C4-2B (cell line): ENCODE results near the gene HSD17B13.
"Not testable (repeated sequence)": the region's sequence is repeated elsewhere in the genome, so short reads cannot be mapped to it uniquely, and the experiment has no call there.

Experiments used
- H3K27ac ChIP-seq: fragments of 450-650 bp; 2 replicates; pipeline ENCODE4 v1.5.1; 2017
- ZFX ChIP-seq: fragments of 450-650 bp; IDR thresholded peaks from 2 replicates; pipeline ENCODE4 v1.6.1; 2017
- TF ChIP-seq, protein P1 (sequence below): fragments of 450-650 bp; conservative IDR thresholded peaks from 2 replicates; pipeline ENCODE4 v1.5.1; 2017; ENCODE audit warnings: mild to moderate bottlenecking

The HSD17B13 gene

DNA sequence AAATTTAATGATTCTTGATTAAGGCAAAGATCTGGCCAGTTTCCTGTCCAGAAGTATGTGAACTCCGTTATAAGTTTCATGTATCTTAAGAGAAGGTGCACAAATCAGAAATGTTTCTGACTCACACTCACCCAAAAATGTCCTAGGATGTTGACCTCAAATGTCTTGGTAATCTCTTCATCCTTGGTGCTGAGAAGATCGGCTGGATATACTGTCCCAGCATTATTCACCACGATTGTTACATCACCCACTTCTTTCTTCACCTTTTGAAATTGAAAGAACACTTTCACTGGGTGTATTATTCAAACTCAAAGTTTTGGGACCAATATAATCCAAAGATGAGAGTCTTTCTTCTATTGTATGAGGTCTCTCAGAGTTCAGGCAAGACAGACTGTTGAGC lies 5.7 kb downstream of the HSD17B13 start:
- no peak overlapping the region for H3K27ac ChIP-seq
- TF ChIP-seq ZFX = no peak
- TF ChIP-seq, protein P1, sequence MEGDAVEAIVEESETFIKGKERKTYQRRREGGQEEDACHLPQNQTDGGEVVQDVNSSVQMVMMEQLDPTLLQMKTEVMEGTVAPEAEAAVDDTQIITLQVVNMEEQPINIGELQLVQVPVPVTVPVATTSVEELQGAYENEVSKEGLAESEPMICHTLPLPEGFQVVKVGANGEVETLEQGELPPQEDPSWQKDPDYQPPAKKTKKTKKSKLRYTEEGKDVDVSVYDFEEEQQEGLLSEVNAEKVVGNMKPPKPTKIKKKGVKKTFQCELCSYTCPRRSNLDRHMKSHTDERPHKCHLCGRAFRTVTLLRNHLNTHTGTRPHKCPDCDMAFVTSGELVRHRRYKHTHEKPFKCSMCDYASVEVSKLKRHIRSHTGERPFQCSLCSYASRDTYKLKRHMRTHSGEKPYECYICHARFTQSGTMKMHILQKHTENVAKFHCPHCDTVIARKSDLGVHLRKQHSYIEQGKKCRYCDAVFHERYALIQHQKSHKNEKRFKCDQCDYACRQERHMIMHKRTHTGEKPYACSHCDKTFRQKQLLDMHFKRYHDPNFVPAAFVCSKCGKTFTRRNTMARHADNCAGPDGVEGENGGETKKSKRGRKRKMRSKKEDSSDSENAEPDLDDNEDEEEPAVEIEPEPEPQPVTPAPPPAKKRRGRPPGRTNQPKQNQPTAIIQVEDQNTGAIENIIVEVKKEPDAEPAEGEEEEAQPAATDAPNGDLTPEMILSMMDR = no peak

DNA sequence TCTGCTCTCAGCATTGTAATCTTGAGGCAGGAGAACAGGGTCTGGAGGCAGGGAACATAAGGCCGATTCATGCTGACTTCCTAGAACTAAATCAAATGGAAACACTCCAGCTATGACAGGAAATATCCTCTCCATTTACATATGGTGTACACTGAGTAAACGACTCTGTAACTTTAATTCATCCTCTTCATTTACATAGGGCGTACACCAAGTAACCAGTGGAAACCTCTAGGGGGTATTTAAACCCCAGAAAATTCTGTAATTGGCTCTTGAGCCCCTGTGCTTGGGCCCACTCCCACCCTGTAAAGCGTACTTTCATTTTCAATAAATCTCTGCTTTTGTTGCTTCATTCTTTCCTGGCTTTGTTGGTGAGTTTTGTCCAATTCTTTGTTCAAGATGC lies 7.7 kb downstream of the HSD17B13 start:
- not testable (repeated sequence) for H3K27ac ChIP-seq

DNA sequence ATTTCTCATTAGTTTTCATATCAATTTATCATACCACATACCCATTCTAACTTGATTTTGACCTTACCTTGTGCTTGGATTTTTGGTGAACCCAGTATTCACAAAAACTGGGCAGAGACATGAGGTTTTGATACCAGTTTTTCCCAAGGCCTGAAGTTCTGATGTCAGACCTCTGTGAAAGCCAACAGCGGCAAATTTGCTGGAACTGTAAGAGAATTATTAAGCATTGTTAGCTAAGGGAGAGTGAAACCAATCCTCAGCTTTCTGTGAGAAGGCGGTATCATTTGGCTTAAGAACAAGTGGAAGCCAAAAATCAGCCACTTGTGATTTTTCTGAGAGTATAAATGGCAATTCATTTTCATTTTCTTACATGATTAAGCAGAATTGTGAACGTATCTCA lies 8.9 kb downstream of the HSD17B13 start:
- H3K27ac ChIP-seq = no peak overlapping the region
- TF ChIP-seq, protein P1 = no peak
- TF ChIP-seq ZFX = no peak

DNA sequence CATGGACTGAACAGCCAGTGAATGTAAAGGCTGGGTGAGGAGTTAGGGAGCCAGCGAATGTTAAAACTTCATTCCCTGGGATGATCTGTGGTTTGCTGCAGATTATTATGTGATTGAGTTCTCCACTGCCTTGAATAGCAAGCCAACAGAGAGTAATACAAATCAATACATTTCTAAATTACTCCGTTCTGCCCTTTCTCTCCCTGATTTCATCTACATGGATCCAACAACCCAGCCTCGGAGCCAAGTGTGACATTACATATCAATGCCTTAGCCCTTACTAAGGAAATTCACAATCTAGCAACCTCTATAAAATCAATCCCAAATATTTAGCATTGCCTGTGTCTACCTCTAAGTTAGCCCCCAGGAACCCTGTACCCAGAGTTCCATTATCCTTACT lies 11.0 kb downstream of the HSD17B13 start:
- TF ChIP-seq ZFX = no peak
- TF ChIP-seq, protein P1 = no peak
- no peak overlapping the region for H3K27ac ChIP-seq

DNA sequence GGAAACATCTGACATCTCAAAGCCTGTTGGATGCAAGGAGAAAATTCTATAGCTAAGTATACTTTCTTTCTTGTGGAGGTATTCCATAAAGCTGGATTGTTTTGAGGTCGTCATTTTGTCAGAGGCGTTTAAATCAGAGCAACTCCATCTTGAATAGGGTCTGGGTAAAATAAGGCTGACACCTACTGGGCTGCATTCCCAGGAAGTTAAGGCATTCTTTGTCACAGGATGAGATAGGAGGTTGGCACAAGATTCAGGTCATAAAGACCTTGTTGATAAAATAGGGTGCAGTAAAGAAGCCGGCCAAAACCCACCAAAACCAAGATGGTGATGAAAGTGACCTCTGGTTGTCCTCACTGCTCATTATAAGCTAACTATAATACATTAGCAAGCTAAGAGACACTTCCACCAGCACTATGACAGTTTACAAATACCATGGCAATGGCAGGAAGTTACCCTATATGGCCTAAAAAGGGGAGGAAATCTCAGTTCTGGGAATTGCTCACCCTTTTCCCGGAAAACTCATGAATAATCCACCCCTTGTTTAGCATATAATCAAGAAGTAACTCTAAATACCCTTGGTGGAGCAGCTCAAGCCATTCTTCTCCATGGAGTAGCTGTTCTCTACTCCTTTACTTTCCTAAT lies 11.9 kb downstream of the HSD17B13 start:
- H3K27ac ChIP-seq = no peak overlapping the region
- TF ChIP-seq, protein P1 = no peak
- TF ChIP-seq ZFX = no peak

DNA sequence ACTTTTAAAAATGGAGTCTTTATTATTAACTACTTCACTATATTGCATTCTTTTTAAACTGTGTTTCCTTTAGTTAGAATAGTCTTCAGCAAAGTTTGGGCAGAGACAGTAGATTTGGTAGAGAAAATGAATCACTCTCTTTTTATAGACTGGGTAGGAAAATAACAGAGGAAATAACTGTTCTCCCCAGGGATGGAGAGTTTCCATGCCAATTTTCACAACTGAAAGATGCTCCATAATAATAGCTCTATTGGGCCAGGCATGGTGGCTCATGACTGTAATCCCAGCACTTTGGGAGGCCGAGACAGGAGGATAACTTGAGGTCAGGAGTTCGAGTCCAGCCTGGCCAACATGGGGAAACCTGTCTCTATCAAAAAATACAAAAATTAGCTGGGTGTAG lies 13.1 kb downstream of the HSD17B13 start:
- H3K27ac ChIP-seq = no peak overlapping the region
- no peak for TF ChIP-seq ZFX
- TF ChIP-seq, protein P1 = no peak

DNA sequence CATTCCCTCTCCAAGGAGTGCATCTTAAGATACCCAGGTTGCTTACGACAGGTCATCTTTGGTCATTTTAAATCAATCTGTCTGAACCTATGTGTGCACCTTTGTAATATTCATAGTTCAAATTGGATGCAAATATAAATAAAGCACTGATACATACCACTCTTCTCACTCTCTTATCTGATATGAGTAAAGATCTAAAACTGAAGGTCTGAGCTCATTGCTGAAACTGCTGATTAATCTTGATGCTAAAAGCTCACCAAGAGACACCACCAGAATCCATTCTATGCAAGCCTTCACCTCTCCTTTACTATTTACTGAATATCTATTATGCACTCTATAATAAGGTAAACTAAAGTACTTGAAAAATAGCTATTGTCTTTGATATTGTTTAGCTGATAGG lies 16.6 kb downstream of the HSD17B13 start:
- H3K27ac ChIP-seq = peak overlapping the region; percentile 49; the same call in 1 of the 2 replicates
- TF ChIP-seq, protein P1 = no peak
- TF ChIP-seq ZFX = no peak

DNA sequence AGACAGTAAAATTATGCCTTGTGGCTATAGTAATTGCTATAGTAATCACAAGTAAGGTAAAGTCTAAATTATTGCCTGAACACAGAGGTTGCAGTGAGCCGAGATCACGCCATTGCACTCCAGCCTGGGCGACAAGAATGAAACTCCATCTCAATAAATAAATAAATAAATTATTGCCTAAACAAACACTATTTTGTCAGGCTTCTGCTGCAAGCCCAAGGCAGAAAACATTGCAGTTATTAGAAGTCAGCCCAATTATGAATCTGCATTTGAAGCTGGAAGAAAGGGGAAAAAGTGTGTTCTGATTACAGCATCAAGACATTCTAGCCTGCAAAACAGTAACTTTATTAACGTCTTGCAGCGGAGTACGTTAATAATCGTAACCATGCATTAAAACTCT lies 17.1 kb downstream of the HSD17B13 start:
- TF ChIP-seq, protein P1 = no peak
- no peak for TF ChIP-seq ZFX
- H3K27ac ChIP-seq = no peak overlapping the region
